HepG2 (cell line): ENCODE data around the gene PELI1. TPM values are rescaled to one million over a fixed set of nuclear protein-coding genes. Genes with fewer than 3 reads are reported as not detected.

Source experiments
- ATAC-seq: fragments of 200-7000 bp; cut with Tn5 transposase; 3 replicates; pipeline ENCODE4 v1.9.1; 2020; ENCODE audit warnings: mild to moderate bottlenecking, moderate library complexity
- BruUV-seq: library from RNA; stranded (reverse); fragments of 400-500 nt; replicated peaks from 2 replicates; lab custom pipeline; 2021; lab: Mats Ljungman, UMichigan
- CTCF ChIA-PET: fragments of 300-600 bp; formaldehyde crosslinking; extraction: SDS; loops from one replicate; lab custom pipeline; 2021; ENCODE audit warnings: low total read pairs, inconsistent platforms, low intra/inter-chr PET ratio; lab: Yijun Ruan, JAX
- POLR2A ChIA-PET: fragments of 350-600 bp; sonication (Branson Sonifier 250); formaldehyde crosslinking; loops from one replicate; lab custom pipeline; 2020; ENCODE audit warnings: antibody characterized with exemption, inconsistent platforms; lab: Yijun Ruan, JAX
- DNase-seq: peaks from one replicate; pipeline ENCODE4 v3.0.0-alpha.2; 2015; ENCODE audit warnings: low spot score
- FAIRE-seq: peaks from 3 replicates; lab custom pipeline; 2011; peaks lifted over from hg19 to GRCh38; lab: Jason Lieb, UNC
- H2AFZ ChIP-seq: one replicate; pipeline ENCODE4 v1.6.1; 2011; ENCODE audit warnings: low read length, inconsistent platforms
- H3K27ac ChIP-seq: fragments of 300-600 bp; 3 replicates; pipeline ENCODE4 v1.8.0; 2011; ENCODE audit warnings: mixed run types, mild to moderate bottlenecking, mixed read lengths, low read length, inconsistent platforms; ENCODE audit not compliant: insufficient read depth; ENCODE audit errors: extremely low read length
- H3K27me3 ChIP-seq, 2 experiments: fragments of 200-600 bp in 1 of 2; 2 replicates in 1 of 2; 3 replicates in 1 of 2; pipeline versions ENCODE4 v1.6.0 to v1.8.0; 2011; ENCODE audit warnings: low read length in 2 of 2, mild to moderate bottlenecking in 2 of 2, moderate library complexity in 2 of 2, inconsistent platforms in 1 of 2; ENCODE audit not compliant: insufficient read depth in 2 of 2, control insufficient read depth in 1 of 2
- H3K36me3 ChIP-seq, 2 experiments: fragments of 200-600 bp in 1 of 2; replicated peaks in 1 of 2; 2 replicates in 1 of 2; 3 replicates in 1 of 2; pipeline versions ENCODE4 v1.5.1 to v1.8.0; 2011; ENCODE audit warnings: low read length in 2 of 2, inconsistent platforms in 1 of 2; ENCODE audit not compliant: insufficient read depth in 2 of 2, control insufficient read depth in 1 of 2
- H3K4me1 ChIP-seq: 2 replicates; pipeline ENCODE4 v1.5.1; 2012; ENCODE audit warnings: low read length, inconsistent platforms; ENCODE audit not compliant: insufficient read depth
- H3K4me2 ChIP-seq: 2 replicates; pipeline ENCODE4 v1.6.0; 2011; ENCODE audit warnings: low read depth, low read length, inconsistent platforms
- H3K4me3 ChIP-seq, 3 experiments: fragments of 200-600 bp in 1 of 3; sonication (generic), shearing (Covaris generic) in 1 of 3; replicated peaks in 1 of 3; 2 replicates each; pipeline ENCODE4 v1.5.1; 2011 to 2016; ENCODE audit warnings: low read length in 3 of 3, inconsistent platforms in 2 of 3, low read depth in 2 of 3, mild to moderate bottlenecking in 2 of 3, control low read depth in 1 of 3, mixed read lengths in 1 of 3; ENCODE audit not compliant: insufficient read depth in 1 of 3
- H3K79me2 ChIP-seq: one replicate; pipeline ENCODE4 v1.6.1; 2011; ENCODE audit warnings: low read length, inconsistent platforms; ENCODE audit not compliant: insufficient read depth
- H3K9ac ChIP-seq: 2 replicates; pipeline ENCODE4 v1.6.0; 2011; ENCODE audit warnings: mild to moderate bottlenecking, low read depth, low read length, inconsistent platforms; ENCODE audit not compliant: insufficient read depth
- H3K9me3 ChIP-seq: 2 replicates; pipeline ENCODE4 v1.5.1; 2012; ENCODE audit warnings: mild to moderate bottlenecking, low read length
- H4K20me1 ChIP-seq: 2 replicates; pipeline ENCODE4 v1.6.0; 2011; ENCODE audit warnings: inconsistent platforms, mild to moderate bottlenecking, low read length, moderate library complexity; ENCODE audit not compliant: insufficient read depth
- AGO2 ChIP-seq: fragments of 200-400 bp; formaldehyde crosslinking; optimal IDR thresholded peaks from 2 replicates; pipeline ENCODE3; 2017; ENCODE audit warnings: mild to moderate bottlenecking, low read depth, low read length, moderate library complexity
- ZNF224 ChIP-seq: sonication (generic); formaldehyde crosslinking; IDR thresholded peaks from 2 replicates; pipeline ENCODE4 v1.5.0; 2020; ENCODE audit warnings: mild to moderate bottlenecking, missing genetic modification reagents
- ZNF251 ChIP-seq: sonication (generic); formaldehyde crosslinking; IDR thresholded peaks from 2 replicates; pipeline ENCODE4 v1.9.0; 2021; ENCODE audit warnings: mild to moderate bottlenecking, missing genetic modification reagents
- ZNF383 ChIP-seq: sonication (generic); formaldehyde crosslinking; IDR thresholded peaks from 2 replicates; pipeline ENCODE4 v1.4.0; 2020; ENCODE audit warnings: missing genetic modification reagents, mild to moderate bottlenecking, borderline replicate concordance
- ZNF501 ChIP-seq: sonication (generic); formaldehyde crosslinking; IDR thresholded peaks from 2 replicates; pipeline ENCODE4 v1.5.1; 2020; ENCODE audit warnings: mild to moderate bottlenecking, moderate library complexity, missing genetic modification reagents
- ZNF703 ChIP-seq: sonication (generic); formaldehyde crosslinking; IDR thresholded peaks from 2 replicates; pipeline ENCODE4 v1.5.1; 2020; ENCODE audit warnings: missing genetic modification reagents, mild to moderate bottlenecking, moderate library complexity, borderline replicate concordance
- ZNF746 ChIP-seq: sonication (generic); formaldehyde crosslinking; IDR thresholded peaks from 2 replicates; pipeline ENCODE4 v1.8.0; 2022; ENCODE audit warnings: mild to moderate bottlenecking, missing genetic modification reagents
- WGBS: methylation state at CpG from one replicate; pipeline ENCODE4 v1.1.6; 2017; ENCODE audit warnings: low lambda C conversion rate; 5-methylcytosine and 5-hydroxymethylcytosine counted together
- in situ Hi-C: cut with HindIII; loops from 2 replicates; pipeline ENCODE4 v1.10.0; 2017; ENCODE audit warnings: low pct_unique_long_range_greater_than_20kb; ENCODE audit not compliant: extremely low pct_ligation_motif_present
- intact Hi-C: fragments of 100-400 bp; cut with micrococcal nuclease; formaldehyde crosslinking; loops from one replicate; pipeline ENCODE4 v1.10.0; 2022; ENCODE audit not compliant: unreplicated experiment
- polyA plus RNA-seq, 8 experiments: library from polyadenylated mRNA; depleted of rRNA in 3 of 8; stranded (reverse) in 7 of 8; unstranded in 1 of 8; fragments of >200 nt; fragmentation: Illumina TruSeq in 4 of 8; extraction: Trizol in 4 of 8; gene quantifications; 2 replicates each; pipeline versions ENCODE4 v1.2.1 to v1.2.3, GENCODE V29; 2011 to 2016; ENCODE audit warnings: low read depth in 4 of 8, missing spikeins in 1 of 8, mixed read lengths in 1 of 8; ENCODE audit not compliant: insufficient read depth in 1 of 8
- total RNA-seq, 5 experiments: library from RNA; depleted of rRNA; stranded (reverse); fragments of >200 nt; fragmentation: Illumina TruSeq; extraction: Trizol; gene quantifications; 2 replicates each; pipeline ENCODE4 v1.2.3, GENCODE V29; 2016; ENCODE audit warnings: low read depth in 1 of 5
- TF ChIP-seq, protein P1 (sequence below): IDR thresholded peaks from 2 replicates; pipeline ENCODE4 v1.6.1; 2016; ENCODE audit warnings: low read depth, missing genetic modification reagents, missing compliant biosample characterization
- TF ChIP-seq, protein P2 (sequence below): sonication (generic); formaldehyde crosslinking; conservative IDR thresholded peaks from 2 replicates; pipeline ENCODE4 v1.8.0; 2022; ENCODE audit warnings: low read depth, missing genetic modification reagents
- TF ChIP-seq, protein P3 (sequence below): sonication (generic); formaldehyde crosslinking; conservative IDR thresholded peaks from 2 replicates; pipeline ENCODE4 v1.4.0; 2020; ENCODE audit warnings: missing genetic modification reagents

The PELI1 gene
- total and polyA plus RNA-seq, 2 of the 13 experiments (the other 11 are each of a cell fraction or from before 2014, with no cell fraction given) = 12.5 to 16.2 TPM

- CTCF ChIA-PET = no interaction called here
- no peak for FAIRE-seq
These were observed 24.5 kb upstream of the PELI1 start for GRCh38 chr2:64168756-64169155.

More at GRCh38 chr2:64168756-64169155, 24.5 kb upstream of the PELI1 start:
- TF ChIP-seq, protein P1, sequence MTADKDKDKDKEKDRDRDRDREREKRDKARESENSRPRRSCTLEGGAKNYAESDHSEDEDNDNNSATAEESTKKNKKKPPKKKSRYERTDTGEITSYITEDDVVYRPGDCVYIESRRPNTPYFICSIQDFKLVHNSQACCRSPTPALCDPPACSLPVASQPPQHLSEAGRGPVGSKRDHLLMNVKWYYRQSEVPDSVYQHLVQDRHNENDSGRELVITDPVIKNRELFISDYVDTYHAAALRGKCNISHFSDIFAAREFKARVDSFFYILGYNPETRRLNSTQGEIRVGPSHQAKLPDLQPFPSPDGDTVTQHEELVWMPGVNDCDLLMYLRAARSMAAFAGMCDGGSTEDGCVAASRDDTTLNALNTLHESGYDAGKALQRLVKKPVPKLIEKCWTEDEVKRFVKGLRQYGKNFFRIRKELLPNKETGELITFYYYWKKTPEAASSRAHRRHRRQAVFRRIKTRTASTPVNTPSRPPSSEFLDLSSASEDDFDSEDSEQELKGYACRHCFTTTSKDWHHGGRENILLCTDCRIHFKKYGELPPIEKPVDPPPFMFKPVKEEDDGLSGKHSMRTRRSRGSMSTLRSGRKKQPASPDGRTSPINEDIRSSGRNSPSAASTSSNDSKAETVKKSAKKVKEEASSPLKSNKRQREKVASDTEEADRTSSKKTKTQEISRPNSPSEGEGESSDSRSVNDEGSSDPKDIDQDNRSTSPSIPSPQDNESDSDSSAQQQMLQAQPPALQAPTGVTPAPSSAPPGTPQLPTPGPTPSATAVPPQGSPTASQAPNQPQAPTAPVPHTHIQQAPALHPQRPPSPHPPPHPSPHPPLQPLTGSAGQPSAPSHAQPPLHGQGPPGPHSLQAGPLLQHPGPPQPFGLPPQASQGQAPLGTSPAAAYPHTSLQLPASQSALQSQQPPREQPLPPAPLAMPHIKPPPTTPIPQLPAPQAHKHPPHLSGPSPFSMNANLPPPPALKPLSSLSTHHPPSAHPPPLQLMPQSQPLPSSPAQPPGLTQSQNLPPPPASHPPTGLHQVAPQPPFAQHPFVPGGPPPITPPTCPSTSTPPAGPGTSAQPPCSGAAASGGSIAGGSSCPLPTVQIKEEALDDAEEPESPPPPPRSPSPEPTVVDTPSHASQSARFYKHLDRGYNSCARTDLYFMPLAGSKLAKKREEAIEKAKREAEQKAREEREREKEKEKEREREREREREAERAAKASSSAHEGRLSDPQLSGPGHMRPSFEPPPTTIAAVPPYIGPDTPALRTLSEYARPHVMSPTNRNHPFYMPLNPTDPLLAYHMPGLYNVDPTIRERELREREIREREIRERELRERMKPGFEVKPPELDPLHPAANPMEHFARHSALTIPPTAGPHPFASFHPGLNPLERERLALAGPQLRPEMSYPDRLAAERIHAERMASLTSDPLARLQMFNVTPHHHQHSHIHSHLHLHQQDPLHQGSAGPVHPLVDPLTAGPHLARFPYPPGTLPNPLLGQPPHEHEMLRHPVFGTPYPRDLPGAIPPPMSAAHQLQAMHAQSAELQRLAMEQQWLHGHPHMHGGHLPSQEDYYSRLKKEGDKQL (CRISPR knock-in tag) = no peak
- TF ChIP-seq, protein P2, sequence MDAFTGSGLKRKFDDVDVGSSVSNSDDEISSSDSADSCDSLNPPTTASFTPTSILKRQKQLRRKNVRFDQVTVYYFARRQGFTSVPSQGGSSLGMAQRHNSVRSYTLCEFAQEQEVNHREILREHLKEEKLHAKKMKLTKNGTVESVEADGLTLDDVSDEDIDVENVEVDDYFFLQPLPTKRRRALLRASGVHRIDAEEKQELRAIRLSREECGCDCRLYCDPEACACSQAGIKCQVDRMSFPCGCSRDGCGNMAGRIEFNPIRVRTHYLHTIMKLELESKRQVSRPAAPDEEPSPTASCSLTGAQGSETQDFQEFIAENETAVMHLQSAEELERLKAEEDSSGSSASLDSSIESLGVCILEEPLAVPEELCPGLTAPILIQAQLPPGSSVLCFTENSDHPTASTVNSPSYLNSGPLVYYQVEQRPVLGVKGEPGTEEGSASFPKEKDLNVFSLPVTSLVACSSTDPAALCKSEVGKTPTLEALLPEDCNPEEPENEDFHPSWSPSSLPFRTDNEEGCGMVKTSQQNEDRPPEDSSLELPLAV (CRISPR knock-in tag) = no peak
- TF ChIP-seq ZNF501 = no peak
- TF ChIP-seq ZNF383 (CRISPR knock-in tag) = no peak
- no peak for TF ChIP-seq ZNF224 (CRISPR knock-in tag)
- TF ChIP-seq ZNF703 = no peak
- TF ChIP-seq, protein P3, sequence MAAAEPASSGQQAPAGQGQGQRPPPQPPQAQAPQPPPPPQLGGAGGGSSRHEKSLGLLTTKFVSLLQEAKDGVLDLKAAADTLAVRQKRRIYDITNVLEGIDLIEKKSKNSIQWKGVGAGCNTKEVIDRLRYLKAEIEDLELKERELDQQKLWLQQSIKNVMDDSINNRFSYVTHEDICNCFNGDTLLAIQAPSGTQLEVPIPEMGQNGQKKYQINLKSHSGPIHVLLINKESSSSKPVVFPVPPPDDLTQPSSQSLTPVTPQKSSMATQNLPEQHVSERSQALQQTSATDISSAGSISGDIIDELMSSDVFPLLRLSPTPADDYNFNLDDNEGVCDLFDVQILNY (CRISPR knock-in tag) = no peak
- no peak for TF ChIP-seq ZNF746 (CRISPR knock-in tag)
- no peak for TF ChIP-seq ZNF251 (CRISPR knock-in tag)
- no peak for TF ChIP-seq AGO2
- Histone ChIP-seq H3K4me3 (no peak overlapping the region), H3K36me3 (no peaks in the 10 kb centered on the region), H3K4me1 (no peaks in the 10 kb centered on the region), H3K9me3 (no peaks in the 10 kb centered on the region), H4K20me1 (no peaks in the 10 kb centered on the region), H3K79me2 (no peaks in the 10 kb centered on the region), H3K4me2 (no peak overlapping the region), H3K27me3 (peaks cover 0 to 13% of the 10 kb centered on the region in 2 experiments; a peak in 4 of 5 replicates), H3K9ac (no peak overlapping the region), H2AFZ (no peak overlapping the region), H3K27ac (no peak overlapping the region)
- intact Hi-C loops (no loop called here), in situ Hi-C loops (no loop called here)
- 3% methylated on average over 1 of the region's 1 CpG for WGBS
- no TSS peak for BruUV-seq
- DNase-seq (no peak), ATAC-seq (no peak)
- POLR2A ChIA-PET = no interaction called here
